Hematopoietic multipotent progenitor cell treated with erythropoietin and hydrocortisone succinate and interleukin-3 and kit ligand, for 17 days (in vitro differentiated cells): Measurements from ENCODE around the gene GHR.

Experiments used
- DNase-seq: peaks from one replicate; pipeline ENCODE4 v3.0.0-alpha.2; 2015; ENCODE audit warnings: low spot score

GHR gene

GRCh38 chr5:42604171-42604711 is 181.0 kb downstream of the GHR start:
- DNase-seq: no peak

DNA sequence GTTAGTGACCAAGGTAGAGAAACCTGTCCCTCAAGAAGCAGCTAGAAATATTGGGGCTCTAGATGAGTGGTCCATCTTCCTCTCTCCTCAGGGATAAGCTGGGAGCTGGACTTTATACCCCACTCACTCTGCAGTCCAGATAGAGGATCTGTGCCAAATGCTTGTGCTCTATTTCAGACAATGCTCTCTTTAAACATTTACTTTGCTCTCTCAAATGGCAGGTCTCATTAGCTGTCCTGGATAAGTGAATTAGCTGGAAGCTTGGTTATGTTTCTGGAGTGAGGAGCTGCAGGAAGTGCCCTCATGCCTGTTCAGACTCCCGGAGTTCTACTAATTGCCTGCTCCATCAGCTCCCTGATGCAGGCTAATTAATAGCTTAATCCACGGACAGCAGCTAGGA is 182.3 kb downstream of the GHR start:
- DNase-seq: no peak

DNA sequence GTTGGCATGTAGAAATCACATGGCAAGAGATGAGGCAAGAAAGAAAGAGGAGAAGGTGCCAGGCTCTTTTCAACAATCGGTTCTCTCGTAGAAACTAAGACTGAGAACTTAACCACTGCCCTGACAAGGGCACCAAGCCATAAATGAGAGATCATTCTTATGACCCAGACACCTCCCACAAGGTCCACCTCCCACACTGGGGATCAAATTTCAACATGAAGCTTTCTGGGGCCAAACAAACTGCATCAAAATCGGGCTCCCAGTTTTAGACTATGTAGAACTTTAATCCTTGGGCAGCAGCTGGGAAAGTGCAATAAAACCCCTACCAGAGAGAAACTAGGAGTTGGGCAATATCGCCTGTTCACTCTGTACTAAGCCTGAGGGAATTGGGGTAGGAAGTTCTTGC is 183.2 kb downstream of the GHR start:
- DNase-seq: no peak

GRCh38 chr5:42611437-42611836 is 188.2 kb downstream of the GHR start:
- no peak for DNase-seq

GRCh38 chr5:42612750-42613366 is 189.6 kb downstream of the GHR start:
- DNase-seq: no peak

DNA sequence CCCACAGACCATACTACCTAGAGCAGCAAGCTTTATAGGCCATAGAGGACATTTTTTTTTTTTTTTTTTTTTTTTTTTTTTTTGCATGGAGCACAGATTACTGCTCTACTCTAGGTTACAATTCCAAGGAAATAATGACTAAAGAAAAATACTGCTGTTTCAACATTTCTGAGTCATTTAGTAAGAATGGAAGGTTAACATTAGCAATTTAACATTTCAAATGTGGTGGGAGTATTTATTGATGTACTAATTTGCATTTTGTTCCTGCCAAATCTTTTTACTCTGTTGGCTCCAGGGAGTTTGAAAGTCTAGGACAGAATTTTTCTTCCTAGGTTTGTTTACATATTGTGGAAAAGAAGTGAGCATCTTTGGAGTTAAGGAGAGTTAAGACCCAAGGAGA is 191.3 kb downstream of the GHR start:
- no peak for DNase-seq

DNA sequence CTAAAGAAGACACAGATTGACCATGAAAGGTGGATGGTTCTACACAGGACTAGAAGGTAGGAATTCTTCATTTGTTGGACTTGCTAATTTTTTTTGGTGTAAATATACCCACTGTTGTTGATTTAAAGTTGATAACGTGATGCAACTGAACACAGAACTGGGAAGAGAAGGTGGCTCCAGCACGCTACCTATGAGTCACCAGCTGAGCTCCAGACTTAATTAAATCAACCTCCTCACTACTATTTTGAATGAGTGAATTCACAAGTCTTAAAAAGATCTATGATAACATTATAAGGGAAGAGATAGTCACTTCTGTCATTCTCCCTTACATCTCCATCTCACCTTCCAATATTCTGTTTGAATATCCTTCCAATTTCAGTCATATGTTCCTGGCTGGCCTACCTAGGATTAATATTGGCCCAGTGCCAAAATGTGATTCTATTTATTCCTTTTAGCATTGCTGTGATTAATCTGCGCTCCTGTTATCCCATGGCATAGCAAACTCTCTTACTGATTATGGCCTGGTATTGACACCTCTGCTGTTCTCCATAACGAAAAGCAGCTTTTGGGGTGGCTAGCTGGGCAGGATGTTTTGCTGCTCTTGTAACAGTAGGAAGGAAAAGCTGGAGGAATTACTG is 197.5 kb downstream of the GHR start:
- no peak for DNase-seq

- no peak for DNase-seq
These were observed 198.0 kb downstream of the GHR start for GRCh38 chr5:42621242-42621641.

- DNase-seq: no peak
These were observed 198.4 kb downstream of the GHR start for GRCh38 chr5:42621662-42622061.

- DNase-seq: no peak
These were observed 201.7 kb downstream of the GHR start for GRCh38 chr5:42624912-42625311.

DNA sequence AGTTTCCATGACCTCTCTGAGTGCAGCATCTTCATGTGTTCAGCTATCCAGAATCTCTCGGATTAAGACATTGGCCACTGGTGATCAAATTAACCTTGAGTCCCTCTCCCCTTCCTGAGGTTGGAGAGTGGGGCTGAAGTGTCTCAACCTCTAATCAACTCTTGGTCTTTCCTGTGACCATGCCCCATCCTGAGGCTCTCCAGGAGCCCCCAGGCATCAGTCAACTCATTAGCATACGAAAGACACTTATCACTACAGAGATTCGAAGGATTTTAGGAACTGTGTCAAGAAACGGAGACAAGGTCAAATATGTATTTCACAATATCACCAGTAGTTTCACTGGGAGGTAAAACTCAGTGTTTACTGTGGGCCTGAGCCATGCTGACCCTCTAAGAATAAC is 203.2 kb downstream of the GHR start:
- DNase-seq: no peak

DNA sequence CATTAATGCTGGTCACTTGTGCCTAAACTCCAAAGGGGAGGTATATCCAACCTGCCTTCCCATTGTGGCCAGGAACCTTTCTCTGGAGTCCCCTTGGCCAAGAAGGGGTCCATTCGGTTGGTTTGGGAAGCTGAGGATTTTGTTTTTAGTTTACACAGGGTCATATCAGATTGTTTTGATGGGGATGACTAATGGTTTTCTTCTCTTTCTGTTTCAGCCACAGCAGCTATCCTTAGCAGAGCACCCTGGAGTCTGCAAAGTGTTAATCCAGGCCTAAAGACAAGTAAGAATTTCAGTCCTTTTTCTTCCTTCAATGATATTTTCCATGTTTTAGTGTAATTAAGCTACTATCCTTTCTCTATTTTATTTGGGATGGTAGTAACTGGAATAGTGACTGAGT is 205.6 kb downstream of the GHR start:
- DNase-seq: no peak

GRCh38 chr5:42629284-42629683 is 206.0 kb downstream of the GHR start:
- no peak for DNase-seq

GRCh38 chr5:42631241-42631640 is 208.0 kb downstream of the GHR start:
- no peak for DNase-seq

- no peak for DNase-seq
These were observed 209.2 kb downstream of the GHR start for GRCh38 chr5:42632354-42632900.

- DNase-seq: no peak
These were observed 211.3 kb downstream of the GHR start for GRCh38 chr5:42634575-42634974.

DNA sequence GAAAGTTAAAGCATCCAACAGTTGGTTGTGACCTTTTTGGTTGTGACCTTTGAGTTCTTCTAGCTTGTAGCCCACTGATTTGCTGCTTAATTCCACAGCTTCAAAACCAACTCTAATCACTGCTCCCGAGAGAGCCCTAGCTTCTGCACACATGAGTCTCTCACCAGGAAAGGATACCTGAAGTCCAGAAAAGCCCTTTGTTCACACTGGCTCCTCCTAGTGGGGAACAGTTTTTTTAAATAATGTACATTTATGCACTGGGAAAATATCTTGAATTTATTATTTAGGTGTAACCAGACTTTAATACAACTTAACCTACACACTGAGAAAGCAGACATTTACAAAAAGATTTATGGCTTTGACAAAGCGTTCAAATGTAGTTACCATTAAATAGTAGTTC is 213.2 kb downstream of the GHR start:
- DNase-seq: no peak

- DNase-seq: no peak
These were observed 213.7 kb downstream of the GHR start for GRCh38 chr5:42636946-42637345.

DNA sequence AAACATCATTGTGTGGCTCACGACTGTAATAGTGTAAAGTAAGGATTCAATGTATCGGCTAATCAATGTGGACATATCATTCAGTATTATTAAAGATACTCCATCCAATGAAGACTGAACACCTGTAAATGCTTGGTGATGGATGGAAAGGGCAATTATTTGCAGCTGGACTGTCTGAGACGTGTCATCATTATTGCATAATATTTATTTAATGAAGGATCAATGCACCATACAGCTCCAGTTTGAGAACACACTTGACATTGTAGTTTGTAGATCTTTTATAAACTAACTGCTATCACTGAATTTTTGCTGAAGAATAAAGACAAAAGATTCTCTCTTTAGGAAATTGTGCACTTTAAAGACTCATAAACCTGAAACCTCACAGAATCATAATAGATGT is 215.7 kb downstream of the GHR start:
- DNase-seq: no peak

DNA sequence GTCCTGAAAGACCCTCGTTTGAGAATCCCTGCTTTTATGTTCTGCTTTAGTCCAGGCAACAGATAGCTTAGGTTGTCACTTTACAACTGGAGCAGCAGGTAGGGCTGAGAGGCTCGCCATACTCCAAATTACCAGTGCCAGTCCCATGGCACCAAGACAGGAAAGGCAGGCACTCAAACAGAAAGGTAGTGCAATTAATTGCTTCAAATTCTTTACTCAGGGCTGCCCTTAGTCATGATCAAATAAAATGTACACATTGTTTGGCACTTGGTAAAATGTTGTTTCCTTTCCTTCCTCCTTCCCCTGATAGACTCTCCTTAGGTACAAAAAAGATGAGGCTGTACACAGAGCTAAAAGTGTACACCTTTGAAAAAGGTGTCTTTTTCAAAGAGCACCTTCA is 217.6 kb downstream of the GHR start:
- DNase-seq: no peak

- no peak for DNase-seq
These were observed 218.2 kb downstream of the GHR start for GRCh38 chr5:42641336-42642005.

GRCh38 chr5:42642006-42642405 is 218.8 kb downstream of the GHR start:
- no peak for DNase-seq

- no peak for DNase-seq
These were observed 220.1 kb downstream of the GHR start for GRCh38 chr5:42643360-42643759.
